ENCODE results near the gene JMJD6.

DNA sequence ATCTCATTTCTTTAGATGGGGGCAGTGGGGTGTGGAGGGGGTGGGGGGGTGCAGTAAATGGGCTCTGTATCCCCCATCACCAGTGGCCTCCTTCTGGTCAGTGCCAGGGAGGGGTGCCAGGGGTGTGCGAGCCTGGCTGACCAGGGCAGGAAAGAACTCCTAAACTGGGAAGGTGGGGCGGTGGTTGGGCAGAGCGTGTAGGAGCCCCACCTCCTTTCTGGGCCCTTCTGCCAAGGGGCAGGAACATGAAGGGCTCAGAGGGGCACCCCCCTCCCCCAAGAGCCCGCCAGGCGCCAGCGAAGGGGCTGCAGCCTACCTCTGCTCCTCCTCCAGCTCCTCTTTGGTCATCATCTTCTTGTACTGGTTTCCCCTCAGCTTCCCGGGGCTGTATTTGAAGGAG, 41.6 kb downstream of the JMJD6 start:
- TF ChIP-seq, protein P1, sequence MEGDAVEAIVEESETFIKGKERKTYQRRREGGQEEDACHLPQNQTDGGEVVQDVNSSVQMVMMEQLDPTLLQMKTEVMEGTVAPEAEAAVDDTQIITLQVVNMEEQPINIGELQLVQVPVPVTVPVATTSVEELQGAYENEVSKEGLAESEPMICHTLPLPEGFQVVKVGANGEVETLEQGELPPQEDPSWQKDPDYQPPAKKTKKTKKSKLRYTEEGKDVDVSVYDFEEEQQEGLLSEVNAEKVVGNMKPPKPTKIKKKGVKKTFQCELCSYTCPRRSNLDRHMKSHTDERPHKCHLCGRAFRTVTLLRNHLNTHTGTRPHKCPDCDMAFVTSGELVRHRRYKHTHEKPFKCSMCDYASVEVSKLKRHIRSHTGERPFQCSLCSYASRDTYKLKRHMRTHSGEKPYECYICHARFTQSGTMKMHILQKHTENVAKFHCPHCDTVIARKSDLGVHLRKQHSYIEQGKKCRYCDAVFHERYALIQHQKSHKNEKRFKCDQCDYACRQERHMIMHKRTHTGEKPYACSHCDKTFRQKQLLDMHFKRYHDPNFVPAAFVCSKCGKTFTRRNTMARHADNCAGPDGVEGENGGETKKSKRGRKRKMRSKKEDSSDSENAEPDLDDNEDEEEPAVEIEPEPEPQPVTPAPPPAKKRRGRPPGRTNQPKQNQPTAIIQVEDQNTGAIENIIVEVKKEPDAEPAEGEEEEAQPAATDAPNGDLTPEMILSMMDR (conservative IDR thresholded peaks at IDR 0.05; ENCODE audit: low read depth in 2 of 2) = no peak
- TF ChIP-seq EZH2 (IDR thresholded peaks at IDR 0.05; ENCODE audit: low read depth, unreplicated experiment) (no peak), REST (IDR thresholded peaks at IDR 0.05; ENCODE audit: unreplicated experiment) (no peak), POLR2AphosphoS5 (IDR thresholded peaks at IDR 0.05; ENCODE audit: low read depth) (no peak), EZH2phosphoT487 (IDR thresholded peaks at IDR 0.05; ENCODE audit: unreplicated experiment) (no peak), STAT1 (IDR thresholded peaks at IDR 0.05; ENCODE audit: unreplicated experiment) (no peak), CREB1 (CRISPR knock-in tag; IDR thresholded peaks at IDR 0.05; ENCODE audit: low read depth) (no peak), ZNF114 (CRISPR knock-in tag; IDR thresholded peaks at IDR 0.05) (no peak), ZNF462 (CRISPR knock-in tag; IDR thresholded peaks at IDR 0.05) (no peak)

Measured in GM23338 (cell line).